ENCODE data around the gene POTEB3. TPM values are rescaled to one million over a fixed set of nuclear protein-coding genes. Genes with fewer than 3 reads are reported as not detected.

The POTEB3 gene
- total RNA-seq, result not detected

GRCh38 chr15:21440399-21440798, at the start of gene POTEB3:
TSS of gene POTEB3 (minus strand) at chr15:21440499. CDS start at chr15:21440011, 488 bp downstream.

Small RNA genes within 50 kb of the gene (microRNA-seq; reads per million reads assigned to microRNA genes)
- not detected for gene MIR3118-3 (ENCODE audit: borderline microRNAs expressed, borderline replicate concordance)

All from activated naive CD4-positive, alpha-beta T cell treated with anti-CD3 and anti-CD28 coated beads, Interleukin-2, amount 10 ng/mL, durations not matched to agents 5 hours and 36 hours (primary cell).